ENCODE measurements around the gene FAM53A. TPM values are rescaled to one million over a fixed set of nuclear protein-coding genes. Genes with fewer than 3 reads are reported as not detected.
"Not testable (repeated sequence)": the region's sequence is repeated elsewhere in the genome, so short reads cannot be mapped to it uniquely, and the experiment has no call there.

The FAM53A gene
- total RNA-seq, 2 experiments from 2014 or later: 0.54 to 0.97 TPM

DNA sequence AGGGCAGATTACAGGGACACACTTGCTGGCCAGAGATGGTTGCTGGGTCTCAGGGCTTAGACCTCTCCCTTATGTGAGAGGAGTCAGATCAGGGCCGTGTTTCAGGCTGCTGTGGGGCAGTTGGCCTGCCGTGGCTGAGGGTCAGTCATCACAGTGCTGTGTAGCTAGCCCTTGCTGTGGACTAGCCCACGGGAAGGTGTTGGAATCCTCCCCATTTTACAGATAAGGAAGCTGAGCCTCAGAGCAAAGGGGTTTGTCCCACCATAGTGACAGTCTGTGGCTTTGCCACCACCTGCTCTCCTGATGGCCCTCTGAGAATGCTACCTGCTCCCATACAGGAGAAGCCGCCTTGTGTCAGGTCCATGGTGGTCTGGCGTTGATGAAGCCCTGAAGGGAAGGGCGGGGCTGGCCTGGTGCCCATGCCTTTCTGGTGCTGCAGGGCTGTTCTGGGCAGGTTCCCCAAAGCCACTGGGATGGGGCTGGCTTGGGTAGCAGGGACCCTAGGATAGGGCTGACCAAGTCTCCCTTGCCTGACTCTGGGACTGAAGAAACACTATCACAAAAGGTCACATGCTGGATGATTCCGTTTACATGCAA lies 2.4 kb upstream of the FAM53A start:
- Mint-ChIP-seq H3K27me3 (peaks cover 7% of the 10 kb centered on the region), H3K4me3 (no peak overlapping the region), H3K27ac (peak overlapping the region; percentile 12), H3K9me3 (no peaks in the 10 kb centered on the region), H3K36me3 (peaks cover 5% of the 10 kb centered on the region), H3K4me1 (peaks cover 8% of the 10 kb centered on the region)
- ATAC-seq (ENCODE audit: low read depth) (no peak), DNase-seq (no peak)
- POLR2A ChIA-PET: no interaction called here

DNA sequence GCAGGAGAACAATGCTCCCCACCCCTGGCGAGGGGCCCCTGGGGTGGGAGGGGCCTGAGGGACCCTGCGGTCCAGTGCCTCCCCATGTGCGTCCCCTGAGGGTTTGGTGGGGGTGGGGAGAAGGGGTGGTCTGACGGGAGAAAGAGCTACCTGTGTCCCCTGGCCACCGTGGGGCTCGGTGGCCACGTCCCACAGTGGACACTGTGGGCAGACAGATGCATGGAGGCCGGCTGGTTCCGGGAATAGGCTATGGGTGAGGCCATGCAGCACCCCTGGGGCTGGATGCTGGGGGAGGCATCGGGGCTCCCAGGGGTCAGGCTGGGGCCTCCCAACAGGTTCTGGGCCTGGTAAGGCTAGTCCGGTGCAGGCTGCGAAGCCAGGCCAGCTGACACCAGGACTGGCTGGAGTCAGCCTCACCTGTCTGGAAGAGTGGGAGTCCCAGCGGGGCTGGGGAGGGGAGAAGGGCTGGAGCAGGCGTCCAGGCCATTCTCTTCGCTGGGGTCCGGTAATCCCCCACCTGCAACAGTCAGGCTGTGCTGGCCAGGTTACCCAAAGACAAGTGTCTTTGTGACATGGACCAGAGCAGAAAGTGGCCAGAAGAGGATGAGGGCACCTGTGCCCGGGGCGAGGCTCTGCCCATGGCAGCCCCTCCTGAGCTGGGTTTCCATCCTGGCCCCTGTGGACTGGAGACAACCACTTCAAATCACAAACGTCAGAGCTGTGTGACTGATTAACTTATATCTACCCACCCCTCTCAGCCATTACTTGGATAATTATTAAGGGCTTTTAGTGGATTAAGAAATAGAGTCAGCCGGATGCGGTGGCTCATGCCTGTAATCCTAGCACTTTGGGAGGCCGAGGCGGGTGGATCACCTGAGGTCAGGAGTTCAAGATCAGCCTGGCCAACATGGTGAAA lies 1.4 kb upstream of the FAM53A start:
- DNase-seq: no peak
- H3K27ac Mint-ChIP-seq: no peak overlapping the region

DNA sequence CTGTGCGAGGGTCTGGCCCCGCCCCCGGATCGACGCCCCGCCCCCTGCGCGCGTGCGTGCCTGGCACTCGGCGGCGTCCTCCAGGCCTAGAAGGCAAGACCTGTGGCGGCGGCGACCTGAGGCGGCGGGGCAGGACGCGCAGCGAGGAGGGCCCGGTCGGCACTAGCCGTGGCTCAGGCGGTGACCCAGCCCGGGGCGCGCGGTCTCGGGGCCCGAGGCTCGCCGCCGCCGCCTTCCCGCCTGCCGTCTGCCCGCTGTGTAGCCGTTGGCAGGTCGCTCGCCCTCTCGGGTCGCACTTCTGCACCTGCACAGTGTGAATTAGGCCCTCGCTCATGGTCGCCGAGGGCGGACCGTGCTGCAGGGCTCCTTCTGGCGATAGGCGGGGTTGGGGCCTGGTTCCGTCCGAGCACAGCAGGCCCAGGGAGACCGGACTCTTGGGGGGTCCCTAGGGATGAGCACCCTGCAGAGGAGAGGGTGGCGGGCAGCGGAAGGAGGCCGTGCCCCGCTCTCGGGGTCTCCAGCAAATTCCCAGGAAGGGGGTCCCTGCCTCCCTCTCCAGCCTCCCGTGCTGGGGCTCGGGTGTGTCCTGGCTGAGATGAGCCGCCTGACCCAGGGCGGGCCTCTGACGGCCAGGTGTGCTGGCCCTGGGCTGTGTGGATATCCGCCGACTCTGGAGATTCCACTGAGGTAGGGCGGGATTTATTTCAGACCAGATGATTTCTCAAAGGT lies 557 bp upstream of the FAM53A start:
- Mint-ChIP-seq H3K9me3 (no peaks in the 10 kb centered on the region), H3K4me1 (peaks cover 8% of the 10 kb centered on the region), H3K4me3 (peak overlapping the region; percentile 49), H3K36me3 (no peaks in the 10 kb centered on the region), H3K27me3 (peaks cover 7% of the 10 kb centered on the region), H3K27ac (no peak overlapping the region)
- DNase-seq: peak; percentile 99
- POLR2A ChIA-PET: interaction anchor here (0.6 kb wide), 1 partner anchor 161 kb away, joined by 3 read pairs; no protein-coding TSS in a partner anchor
- ATAC-seq (ENCODE audit: low read depth): no peak

More for the DNA sequence above, 1.4 kb upstream of the FAM53A start:
- Mint-ChIP-seq H3K27me3 (peaks cover 7% of the 10 kb centered on the region), H3K4me1 (peaks cover 8% of the 10 kb centered on the region), H3K36me3 (peaks cover 3% of the 10 kb centered on the region), H3K9me3 (no peaks in the 10 kb centered on the region), H3K4me3 (no peak overlapping the region)
- no peak for ATAC-seq (ENCODE audit: low read depth)
- POLR2A ChIA-PET: interaction anchor here (0.6 kb wide), 1 partner anchor 160 kb away, joined by 3 read pairs; no protein-coding TSS in a partner anchor

DNA sequence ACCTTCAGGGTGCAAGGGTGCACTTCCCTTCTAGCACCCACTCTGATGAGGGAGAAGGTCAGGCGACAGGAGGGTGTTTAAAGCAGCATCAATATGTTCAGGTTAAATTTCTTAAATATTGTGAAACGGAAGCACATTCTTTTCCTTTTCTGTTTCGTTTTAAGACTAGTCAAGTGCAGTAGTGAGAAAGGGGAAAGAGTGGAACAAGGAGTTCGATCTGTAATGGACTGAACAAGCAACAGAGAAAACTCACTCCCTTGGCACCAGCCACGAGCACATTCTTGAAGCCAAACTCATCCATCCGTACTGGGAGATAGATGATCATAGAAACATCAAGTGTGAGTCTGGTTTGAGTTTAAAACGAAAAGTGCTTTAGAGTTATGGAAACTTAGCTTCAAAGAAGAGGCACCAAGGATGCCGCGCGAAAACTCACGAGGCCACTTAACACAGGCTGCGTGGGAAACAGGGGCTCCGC lies 815 bp downstream of the FAM53A start:
- POLR2A ChIA-PET: interaction anchor here (1.1 to 1.6 kb wide), 2 partner anchors 29 to 38 kb away, joined by 3 to 4 read pairs; partner anchors contain the start of genes SLBP, TACC3 and TMEM129
- Mint-ChIP-seq H3K9me3 (no peaks in the 10 kb centered on the region), H3K36me3 (no peaks in the 10 kb centered on the region), H3K27ac (peak overlapping the region; percentile 73), H3K27me3 (peaks cover 11% of the 10 kb centered on the region), H3K4me1 (peaks cover 8% of the 10 kb centered on the region), H3K4me3 (peak overlapping the region; percentile 81)
- ATAC-seq (ENCODE audit: low read depth) (no peak), DNase-seq (no peak)

DNA sequence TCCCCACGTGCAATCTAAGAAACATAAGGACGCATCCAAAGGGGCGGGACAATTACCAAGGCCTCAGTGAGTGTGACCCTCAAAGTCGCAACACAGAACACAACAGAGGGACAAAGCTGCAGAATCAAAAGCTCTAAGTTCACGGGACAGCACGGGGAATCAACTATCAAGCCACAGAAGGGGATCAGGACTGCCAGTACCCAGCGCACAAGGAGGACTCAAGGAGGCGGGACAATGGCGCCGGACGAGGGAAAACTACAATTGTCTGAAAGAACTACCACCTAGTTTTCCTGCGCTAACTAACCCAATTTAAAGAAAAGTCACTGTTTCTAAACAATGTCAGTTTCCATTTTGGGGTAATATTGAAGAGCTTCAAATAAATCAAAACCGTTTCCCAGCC lies 1.3 kb downstream of the FAM53A start:
- Mint-ChIP-seq H3K4me1 (peaks cover 8% of the 10 kb centered on the region), H3K36me3 (no peaks in the 10 kb centered on the region), H3K27ac (no peak overlapping the region), H3K9me3 (no peaks in the 10 kb centered on the region), H3K4me3 (peak overlapping the region; percentile 81), H3K27me3 (peaks cover 11% of the 10 kb centered on the region)
- POLR2A ChIA-PET: interaction anchor here (1.1 to 1.6 kb wide), 2 partner anchors 29 to 38 kb away, joined by 3 to 4 read pairs; partner anchors contain the start of genes SLBP, TACC3 and TMEM129
- DNase-seq (no peak), ATAC-seq (ENCODE audit: low read depth) (no peak)

DNA sequence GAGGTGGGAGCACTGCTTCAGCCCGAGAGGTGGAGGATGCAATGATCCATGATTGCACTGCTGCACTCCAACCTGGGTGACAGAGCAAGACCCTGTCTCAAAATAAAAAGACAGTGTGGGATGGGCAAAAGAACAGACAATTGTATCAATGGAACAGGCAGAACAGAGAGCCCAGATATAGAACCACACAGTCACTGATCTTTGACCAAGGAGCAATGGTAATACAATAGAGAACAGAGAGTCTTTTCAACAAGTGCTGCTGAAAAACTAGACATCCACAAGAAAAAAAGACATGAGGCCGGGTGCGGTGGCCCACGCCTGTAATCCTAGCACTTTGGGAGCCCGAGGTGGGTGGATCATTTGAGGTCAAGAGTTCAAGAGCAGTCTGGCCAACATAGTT lies 5.9 kb downstream of the FAM53A start:
- Mint-ChIP-seq H3K27me3 (peaks cover 11% of the 10 kb centered on the region), H3K4me1 (peaks cover 4% of the 10 kb centered on the region), H3K9me3 (no peaks in the 10 kb centered on the region), H3K27ac (no peak overlapping the region), H3K4me3 (no peak overlapping the region), H3K36me3 (no peaks in the 10 kb centered on the region)
- DNase-seq (no peak), ATAC-seq (ENCODE audit: low read depth) (no peak)
- POLR2A ChIA-PET: interaction anchor here (0.6 kb wide), 1 partner anchor 375 kb away, joined by 3 read pairs; no protein-coding TSS in a partner anchor

DNA sequence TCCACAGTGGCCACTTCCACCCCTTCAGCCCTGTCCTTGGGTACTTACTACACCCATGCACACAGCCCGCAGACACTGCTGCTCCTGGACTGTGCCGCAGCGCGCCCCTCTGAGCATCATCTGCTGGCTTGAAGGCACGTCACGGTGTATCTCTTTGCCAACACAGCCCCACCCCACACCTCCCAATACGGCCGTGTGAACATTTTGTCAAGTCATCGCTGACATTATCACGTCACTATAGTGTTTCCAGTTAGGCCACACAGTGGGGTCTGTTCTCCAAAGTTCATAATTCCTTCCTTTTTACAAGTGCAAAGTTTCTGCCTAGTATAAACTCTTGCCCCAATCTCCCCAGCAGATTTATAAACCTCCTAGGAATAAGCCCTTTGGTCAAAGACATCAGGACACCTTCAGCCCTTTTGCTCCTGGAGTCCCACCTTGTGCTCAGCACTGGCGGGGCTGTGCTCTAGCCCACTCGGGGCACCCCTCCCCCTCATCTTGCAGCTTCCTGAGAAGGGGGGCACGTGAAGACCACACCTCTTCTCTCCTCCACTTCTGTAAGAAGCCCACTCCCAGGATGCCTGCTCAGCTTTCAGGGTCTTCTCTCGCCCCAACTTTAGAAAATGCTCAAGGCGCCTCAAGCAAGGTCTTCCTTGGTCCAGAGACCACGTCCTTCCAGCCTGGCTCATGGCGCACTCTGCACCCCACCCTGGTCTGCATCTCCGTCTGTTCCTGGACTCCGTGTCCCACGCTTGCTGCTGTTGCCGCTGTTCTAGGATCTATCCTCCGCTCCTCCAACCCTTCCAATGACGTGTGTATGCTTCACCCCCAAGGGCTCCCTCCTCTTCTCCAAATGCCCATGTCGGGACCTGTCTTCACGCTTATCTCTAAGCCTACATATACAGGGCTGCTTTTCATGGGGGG lies 7.2 kb downstream of the FAM53A start:
- DNase-seq (no peak), ATAC-seq (ENCODE audit: low read depth) (no peak)
- POLR2A ChIA-PET: no interaction called here
- H3K27me3 Mint-ChIP-seq: peaks cover 4% of the 10 kb centered on the region
- no peaks in the 10 kb centered on the region for H3K36me3 Mint-ChIP-seq
- H3K4me1 Mint-ChIP-seq: peaks cover 4% of the 10 kb centered on the region
- no peaks in the 10 kb centered on the region for H3K9me3 Mint-ChIP-seq
- no peak overlapping the region for H3K4me3 Mint-ChIP-seq
- no peak overlapping the region for H3K27ac Mint-ChIP-seq

DNA sequence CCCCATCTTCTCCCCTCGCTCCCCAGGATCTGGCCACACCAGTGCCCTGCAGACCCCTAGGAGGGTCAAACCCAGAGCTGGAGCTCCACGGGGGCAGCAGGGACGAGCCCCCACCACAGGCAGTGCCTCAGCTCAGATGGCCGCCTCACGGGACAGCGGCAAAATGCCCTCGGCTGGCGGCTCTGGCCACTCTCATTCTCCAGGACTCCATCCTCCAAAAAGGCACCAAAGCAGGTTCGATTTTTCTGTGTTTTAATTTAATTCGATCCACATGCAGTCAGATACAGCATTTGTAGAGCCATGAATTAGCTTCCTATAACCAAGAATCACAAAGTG lies 8.3 kb downstream of the FAM53A start:
- Mint-ChIP-seq H3K27ac (no peak overlapping the region), H3K4me1 (peaks cover 6% of the 10 kb centered on the region), H3K36me3 (no peaks in the 10 kb centered on the region), H3K9me3 (no peaks in the 10 kb centered on the region), H3K27me3 (peaks cover 4% of the 10 kb centered on the region), H3K4me3 (no peak overlapping the region)
- no peak for DNase-seq
- ATAC-seq (ENCODE audit: low read depth): no peak
- POLR2A ChIA-PET: no interaction called here

DNA sequence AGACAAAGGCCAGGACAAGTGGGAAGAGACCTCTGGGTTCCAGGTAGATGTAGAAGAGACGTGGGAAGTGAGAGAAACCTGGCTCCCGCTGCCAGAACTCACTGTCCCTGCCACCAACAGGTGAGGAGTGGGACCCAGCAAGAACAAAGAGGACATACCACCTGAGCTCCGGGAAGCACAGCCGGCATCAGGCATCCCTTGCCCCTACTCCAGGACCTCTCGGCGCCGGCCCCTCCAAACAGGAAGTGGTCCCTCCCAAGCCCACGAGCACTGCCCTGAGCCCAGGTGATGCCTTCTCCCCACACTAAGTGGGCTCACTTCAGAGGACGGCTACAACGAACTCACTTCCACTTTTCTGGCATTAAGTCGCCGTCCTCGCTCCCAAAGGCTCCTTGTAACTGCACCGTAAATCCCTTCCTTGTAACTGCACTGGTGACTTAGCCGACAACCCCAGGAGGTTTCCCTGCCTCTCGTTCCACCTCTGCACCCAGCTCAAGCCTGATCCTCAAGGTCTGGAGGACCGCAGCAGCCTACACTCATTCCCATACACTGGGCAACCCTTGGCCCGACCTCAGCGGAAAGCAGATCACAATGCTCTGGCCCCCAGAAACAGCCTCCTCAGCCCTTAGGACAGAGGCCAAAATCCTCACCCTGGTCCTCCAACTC lies 8.8 kb downstream of the FAM53A start:
- no peaks in the 10 kb centered on the region for H3K36me3 Mint-ChIP-seq
- peaks cover 4% of the 10 kb centered on the region for H3K27me3 Mint-ChIP-seq
- no peaks in the 10 kb centered on the region for H3K9me3 Mint-ChIP-seq
- peaks cover 6% of the 10 kb centered on the region for H3K4me1 Mint-ChIP-seq
- ATAC-seq (ENCODE audit: low read depth) (no peak), DNase-seq (no peak)
- no peak overlapping the region for H3K27ac Mint-ChIP-seq
- POLR2A ChIA-PET: no interaction called here
- H3K4me3 Mint-ChIP-seq: no peak overlapping the region

DNA sequence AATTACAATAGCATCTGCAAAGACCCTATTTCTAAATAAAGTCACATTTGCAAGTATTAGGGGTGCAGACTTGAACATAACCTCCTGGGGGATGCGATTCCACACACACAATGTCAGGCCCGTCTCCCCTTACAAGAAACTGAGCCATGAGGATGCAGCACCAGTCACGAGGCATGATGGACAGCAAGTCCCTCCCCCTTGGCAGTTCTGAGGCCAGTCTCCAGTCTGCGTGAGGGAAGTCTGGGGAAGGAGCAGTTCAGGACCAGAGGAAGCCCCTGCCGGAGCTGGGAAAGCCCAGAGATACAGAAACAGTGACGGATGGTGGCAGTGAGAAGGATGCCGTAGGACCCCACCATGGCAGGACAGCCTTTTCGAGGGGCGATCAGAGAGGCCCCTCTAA lies 9.4 kb downstream of the FAM53A start:
- H3K36me3 Mint-ChIP-seq: no peaks in the 10 kb centered on the region
- no peak overlapping the region for H3K27ac Mint-ChIP-seq
- H3K4me3 Mint-ChIP-seq: no peak overlapping the region
- POLR2A ChIA-PET: no interaction called here
- no peaks in the 10 kb centered on the region for H3K9me3 Mint-ChIP-seq
- ATAC-seq (ENCODE audit: low read depth): no peak
- DNase-seq: no peak
- peaks cover 4% of the 10 kb centered on the region for H3K27me3 Mint-ChIP-seq
- H3K4me1 Mint-ChIP-seq: peaks cover 6% of the 10 kb centered on the region

DNA sequence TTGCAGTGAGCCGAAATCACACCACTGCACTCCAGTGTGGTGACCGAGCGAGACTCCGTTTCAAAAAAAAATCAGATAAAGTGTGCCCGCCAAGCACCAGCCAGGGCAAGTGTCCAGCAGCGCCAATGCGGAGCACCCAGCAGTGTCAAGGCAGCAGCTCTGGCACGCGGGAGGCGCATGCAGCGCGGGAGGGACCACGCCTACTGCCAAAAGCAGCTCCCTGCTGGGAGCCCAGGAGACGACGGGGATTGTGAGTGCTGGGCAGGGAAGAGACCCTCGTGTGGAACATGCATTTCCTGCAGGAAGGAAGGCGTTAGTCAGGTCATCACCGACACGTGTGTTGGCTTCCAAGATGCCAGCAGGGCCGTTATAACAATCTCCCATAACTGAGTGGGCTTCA lies 10.4 kb downstream of the FAM53A start:
- Mint-ChIP-seq H3K27me3 (peaks cover 3% of the 10 kb centered on the region), H3K27ac (no peak overlapping the region), H3K9me3 (no peaks in the 10 kb centered on the region), H3K4me1 (peaks cover 6% of the 10 kb centered on the region), H3K4me3 (no peak overlapping the region), H3K36me3 (no peaks in the 10 kb centered on the region)
- ATAC-seq (ENCODE audit: low read depth) (no peak), DNase-seq (no peak)
- POLR2A ChIA-PET: no interaction called here

DNA sequence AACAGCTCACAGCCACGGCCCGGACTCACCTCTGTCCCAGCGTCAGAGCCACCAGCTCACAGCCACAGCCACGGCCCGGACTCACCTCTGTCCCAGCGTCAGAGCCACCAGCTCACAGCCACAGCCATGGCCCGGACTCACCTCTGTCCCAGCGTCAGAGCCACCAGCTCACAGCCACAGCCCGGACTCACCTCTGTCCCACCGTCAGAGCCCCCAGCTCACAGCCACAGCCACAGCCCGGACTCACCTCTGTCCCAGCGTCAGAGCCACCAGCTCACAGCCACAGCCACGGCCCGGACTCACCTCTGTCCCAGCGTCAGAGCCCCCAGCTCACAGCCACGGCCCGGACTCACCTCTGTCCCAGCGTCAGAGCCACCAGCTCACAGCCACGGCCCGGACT lies 13.1 kb downstream of the FAM53A start:
- H3K4me1 Mint-ChIP-seq; H3K27ac Mint-ChIP-seq; H3K4me3 Mint-ChIP-seq; DNase-seq; POLR2A ChIA-PET; ATAC-seq (ENCODE audit: low read depth); H3K27me3 Mint-ChIP-seq; H3K36me3 Mint-ChIP-seq; H3K9me3 Mint-ChIP-seq: not testable (repeated sequence)

All from activated naive CD8-positive, alpha-beta T cell treated with anti-CD3 and anti-CD28 coated beads, Interleukin-2, amount 10 ng/mL, durations not matched to agents 7 days and 5 days (primary cell).